Smooth muscle cell (in vitro differentiated cells): ENCODE results near the gene SLC9A9. TPM values are rescaled to one million over a fixed set of nuclear protein-coding genes. Genes with fewer than 3 reads are reported as not detected.
A peak's percentile ranks its signal among the peaks of the same experiment; 100 is the strongest.

ENCODE experiments used
- DNase-seq: peaks from one replicate; lab custom pipeline; 2025; ENCODE audit not compliant: unreplicated experiment; lab: John Stamatoyannopoulos, UW
- H2AFZ ChIP-seq: fragments of 200-600 bp; sonication (generic); 2 replicates; pipeline ENCODE4 v1.6.0; 2016; ENCODE audit warnings: antibody characterized with exemption, low read depth, mild to moderate bottlenecking
- H3F3A ChIP-seq: fragments of 200-600 bp; sonication (generic); 2 replicates; pipeline ENCODE4 v1.6.0; 2017; ENCODE audit warnings: antibody characterized with exemption, low read depth
- H3K27ac ChIP-seq: fragments of 200-600 bp; sonication (generic); 2 replicates; pipeline ENCODE4 v1.5.1; 2016; ENCODE audit warnings: low read depth, mild to moderate bottlenecking
- H3K27me3 ChIP-seq: fragments of 200-600 bp; sonication (generic); 2 replicates; pipeline ENCODE4 v1.6.1; 2016; ENCODE audit warnings: low read depth, mild to moderate bottlenecking
- H3K36me3 ChIP-seq: fragments of 200-600 bp; sonication (generic); 2 replicates; pipeline ENCODE4 v1.5.1; 2016; ENCODE audit warnings: low read depth
- H3K4me1 ChIP-seq: fragments of 200-600 bp; sonication (generic); 2 replicates; pipeline ENCODE4 v1.5.1; 2016; ENCODE audit warnings: low read depth
- H3K4me2 ChIP-seq: fragments of 200-600 bp; sonication (generic); 2 replicates; pipeline ENCODE4 v1.6.0; 2016; ENCODE audit warnings: mild to moderate bottlenecking
- H3K4me3 ChIP-seq: fragments of 200-600 bp; sonication (generic); 2 replicates; pipeline ENCODE4 v1.5.1; 2016; ENCODE audit warnings: mild to moderate bottlenecking
- H3K79me2 ChIP-seq: fragments of 200-600 bp; sonication (generic); 2 replicates; pipeline ENCODE4 v1.6.0; 2016; ENCODE audit warnings: low read depth, mild to moderate bottlenecking
- H3K9ac ChIP-seq: fragments of 200-600 bp; sonication (generic); 2 replicates; pipeline ENCODE4 v1.6.0; 2016; ENCODE audit warnings: low read depth
- H3K9me3 ChIP-seq: fragments of 200-600 bp; sonication (generic); replicated peaks from 2 replicates; pipeline ENCODE4 v1.5.1; 2016; ENCODE audit warnings: low read depth
- H4K20me1 ChIP-seq: fragments of 200-600 bp; sonication (generic); 2 replicates; pipeline ENCODE4 v1.6.0; 2016; ENCODE audit warnings: low read depth
- CTCF ChIP-seq: fragments of 200-600 bp; sonication (generic); IDR thresholded peaks from 2 replicates; pipeline ENCODE4 v1.5.1; 2017; ENCODE audit warnings: borderline replicate concordance, mild to moderate bottlenecking, antibody characterized with exemption; ENCODE audit not compliant: insufficient read depth, poor library complexity, severe bottlenecking
- WGBS: methylation state at CpG from one replicate; pipeline ENCODE4 v1.1.7; 2016; ENCODE audit warnings: low lambda C conversion rate; 5-methylcytosine and 5-hydroxymethylcytosine counted together
- polyA plus RNA-seq: library from polyadenylated mRNA; unstranded; fragments of >200 nt; fragmentation: Nextera tagmentation; extraction: Ambion mirVana; gene quantifications from 2 replicates; pipeline ENCODE4 v1.2.1, GENCODE V29; 2016
- total RNA-seq: library from RNA; depleted of rRNA; stranded (reverse); fragments of >200 nt; gene quantifications from 2 replicates; pipeline ENCODE4 v1.2.3, GENCODE V29; 2014

The SLC9A9 gene
- total and polyA plus RNA-seq, 2 experiments from 2014 or later: 4.0 to 8.9 TPM

- Histone ChIP-seq H3K9me3 (no peaks in the 10 kb centered on the region), H3K4me2 (no peak overlapping the region), H3K27me3 (no peaks in the 10 kb centered on the region), H4K20me1 (no peaks in the 10 kb centered on the region), H3K4me1 (no peaks in the 10 kb centered on the region), H3K36me3 (no peaks in the 10 kb centered on the region), H3K9ac (no peak overlapping the region), H3F3A (no peaks in the 10 kb centered on the region), H3K79me2 (no peaks in the 10 kb centered on the region), H3K27ac (no peak overlapping the region), H3K4me3 (no peak overlapping the region), H2AFZ (no peak overlapping the region)
- WGBS: 90% methylated on average over 4 of the region's 4 CpGs
- TF ChIP-seq CTCF: no peak
- no peak for DNase-seq
Observed at GRCh38 chr3:143245692-143246091, 602.6 kb downstream of the SLC9A9 start.

- TF ChIP-seq CTCF: no peak
- Histone ChIP-seq H3K27me3 (no peaks in the 10 kb centered on the region), H4K20me1 (no peaks in the 10 kb centered on the region), H3K27ac (no peak overlapping the region), H2AFZ (no peak overlapping the region), H3K4me2 (no peak overlapping the region), H3K36me3 (no peaks in the 10 kb centered on the region), H3K9me3 (no peaks in the 10 kb centered on the region), H3K4me3 (no peak overlapping the region), H3K4me1 (no peaks in the 10 kb centered on the region), H3K9ac (no peak overlapping the region), H3F3A (no peaks in the 10 kb centered on the region), H3K79me2 (no peaks in the 10 kb centered on the region)
- WGBS: 86% methylated on average over 9 of the region's 9 CpGs
- no peak for DNase-seq
Observed at GRCh38 chr3:143244516-143245063, 603.7 kb downstream of the SLC9A9 start.

- Histone ChIP-seq H3K9me3 (no peaks in the 10 kb centered on the region), H2AFZ (no peak overlapping the region), H3K9ac (no peak overlapping the region), H3K36me3 (no peaks in the 10 kb centered on the region), H4K20me1 (no peaks in the 10 kb centered on the region), H3K4me3 (no peak overlapping the region), H3K27ac (no peak overlapping the region), H3K4me1 (no peaks in the 10 kb centered on the region), H3K79me2 (no peaks in the 10 kb centered on the region), H3K4me2 (no peak overlapping the region), H3K27me3 (no peaks in the 10 kb centered on the region), H3F3A (no peaks in the 10 kb centered on the region)
- WGBS: 96% methylated on average over 6 of the region's 6 CpGs
- no peak for DNase-seq
- no peak for TF ChIP-seq CTCF
Observed at GRCh38 chr3:143243686-143244085, 604.6 kb downstream of the SLC9A9 start.

- H3K4me3 ChIP-seq: no peak overlapping the region
- no peak overlapping the region for H3K9ac ChIP-seq
- no peak overlapping the region for H2AFZ ChIP-seq
- H3K27ac ChIP-seq: peak overlapping the region; percentile 80
- no peak for TF ChIP-seq CTCF
- H3F3A ChIP-seq: no peaks in the 10 kb centered on the region
- no peaks in the 10 kb centered on the region for H3K36me3 ChIP-seq
- 72% methylated on average over 4 of the region's 4 CpGs for WGBS
- no peaks in the 10 kb centered on the region for H3K27me3 ChIP-seq
- DNase-seq: no peak
- H4K20me1 ChIP-seq: no peaks in the 10 kb centered on the region
- H3K9me3 ChIP-seq: no peaks in the 10 kb centered on the region
- no peaks in the 10 kb centered on the region for H3K4me1 ChIP-seq
- H3K79me2 ChIP-seq: no peaks in the 10 kb centered on the region
- H3K4me2 ChIP-seq: no peak overlapping the region
Observed at GRCh38 chr3:143242691-143243090, 605.6 kb downstream of the SLC9A9 start.
